Colonic mucosa (tissue), 4 donors: ENCODE measurements around the gene FAM222A. TPM values are rescaled to one million over a fixed set of nuclear protein-coding genes. Genes with fewer than 3 reads are reported as not detected.

Source experiments
- DNase-seq: peaks from one replicate; pipeline ENCODE4 v3.0.0-alpha.2; 2020
- H3K27ac ChIP-seq: fragments of 200-600 bp; one replicate; pipeline ENCODE4 v1.8.0; 2021
- H3K27me3 ChIP-seq: fragments of 200-600 bp; one replicate; pipeline ENCODE4 v1.8.0; 2021
- H3K36me3 ChIP-seq: fragments of 200-600 bp; one replicate; pipeline ENCODE4 v1.8.0; 2021
- H3K4me1 ChIP-seq: fragments of 200-600 bp; one replicate; pipeline ENCODE4 v1.8.0; 2021; ENCODE audit warnings: mild to moderate bottlenecking
- H3K4me3 ChIP-seq: fragments of 200-600 bp; one replicate; pipeline ENCODE4 v1.8.0; 2021
- H3K9ac ChIP-seq, 2 donors: one replicate each; pipeline ENCODE4 v1.7.0; 2013; ENCODE audit warnings: control low read depth in 2 of 2, low read depth in 2 of 2, low read length in 2 of 2
- H3K9me3 ChIP-seq: fragments of 200-600 bp; one replicate; pipeline ENCODE4 v1.8.0; 2021
- CTCF ChIP-seq: fragments of 200-600 bp; IDR thresholded peaks from one replicate; pipeline ENCODE4 v1.8.0; 2022; ENCODE audit warnings: antibody characterized with exemption, mild to moderate bottlenecking
- intact Hi-C: fragments of 100-400 bp; cut with DNase I; formaldehyde crosslinking; loops from one replicate; pipeline ENCODE4 v1.14.1; 2022
- total RNA-seq, 2 donors: library from RNA; stranded (reverse); fragmentation: NEBNext Ultra II Directional in 1 of 2; extraction: Animal tissue kit (Norgen Biotek cat#: 25700) in 1 of 2; gene quantifications; one replicate each; pipeline ENCODE4 v1.2.1, GENCODE V29; 2021
- donor health status: healthy.
- donor health status: DM: no; HTN: no; CAD: no.
- donor health status: DM: no; HTN: no; CAD: no.

Gene FAM222A
- total RNA-seq, 2 donors from 2014 or later: 3.9 to 5.5 TPM

GRCh38 chr12:109741286-109741969 lies 27.8 kb downstream of the FAM222A start:
- H3K4me1 ChIP-seq: no peaks in the 10 kb centered on the region

GRCh38 chr12:109741970-109742703 lies 28.5 kb downstream of the FAM222A start:
- H3K27ac ChIP-seq: no peak overlapping the region
- H3K9ac ChIP-seq: no peak overlapping the region
- no peaks in the 10 kb centered on the region for H3K4me1 ChIP-seq
- no peak overlapping the region for H3K4me3 ChIP-seq
- TF ChIP-seq CTCF: no peak
- no peak for DNase-seq
- no peaks in the 10 kb centered on the region for H3K9me3 ChIP-seq
- no peaks in the 10 kb centered on the region for H3K27me3 ChIP-seq
- no peaks in the 10 kb centered on the region for H3K36me3 ChIP-seq
- intact Hi-C loops: no loop called here

More at GRCh38 chr12:109741286-109741969, 27.8 kb downstream of the FAM222A start:
- Histone ChIP-seq H3K27ac (no peak overlapping the region), H3K36me3 (no peaks in the 10 kb centered on the region), H3K4me3 (no peak overlapping the region), H3K27me3 (no peaks in the 10 kb centered on the region), H3K9me3 (no peaks in the 10 kb centered on the region), H3K9ac (no peak overlapping the region)
- intact Hi-C loops: no loop called here
- no peak for TF ChIP-seq CTCF
- no peak for DNase-seq

- Histone ChIP-seq H3K27ac (no peak overlapping the region), H3K36me3 (no peaks in the 10 kb centered on the region), H3K27me3 (no peaks in the 10 kb centered on the region), H3K4me3 (no peak overlapping the region), H3K4me1 (no peaks in the 10 kb centered on the region), H3K9me3 (no peaks in the 10 kb centered on the region), H3K9ac (no peak overlapping the region)
- intact Hi-C loops: no loop called here
- DNase-seq: no peak
- TF ChIP-seq CTCF: no peak
These were observed 29.7 kb downstream of the FAM222A start for GRCh38 chr12:109743076-109743910.

DNA sequence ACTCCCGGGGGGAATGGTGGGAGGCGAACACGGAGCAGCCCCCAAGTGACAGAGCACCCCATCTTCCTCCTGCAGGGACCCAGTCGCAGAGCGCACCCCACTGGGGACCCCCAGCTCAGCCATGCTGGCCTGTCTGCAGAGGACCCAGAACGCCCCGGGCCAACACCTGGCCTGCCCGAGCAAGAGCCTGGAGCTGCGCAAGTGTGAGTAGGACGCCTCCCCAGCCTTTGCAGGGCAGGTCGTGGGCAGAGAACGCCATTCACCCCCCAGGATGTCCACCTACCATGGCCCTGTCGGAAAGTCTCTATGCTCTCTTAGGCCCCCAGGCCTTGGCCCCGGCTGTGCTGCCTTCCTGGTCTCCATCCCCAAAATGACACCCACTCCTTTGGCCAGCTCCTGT lies 30.4 kb downstream of the FAM222A start:
- Histone ChIP-seq H3K4me3 (no peak overlapping the region), H3K9me3 (no peaks in the 10 kb centered on the region), H3K27ac (no peak overlapping the region), H3K4me1 (no peaks in the 10 kb centered on the region), H3K36me3 (no peaks in the 10 kb centered on the region), H3K27me3 (no peaks in the 10 kb centered on the region), H3K9ac (no peak overlapping the region)
- intact Hi-C loops: no loop called here
- no peak for TF ChIP-seq CTCF
- DNase-seq: no peak
